WTC11 (cell line): ENCODE data around the gene RNASEL. TPM values are rescaled to one million over a fixed set of nuclear protein-coding genes. Genes with fewer than 3 reads are reported as not detected.

Experiments used
- ATAC-seq: fragments of 200-7000 bp; cut with Tn5 transposase; 2 replicates; pipeline ENCODE4 v1.10.0; 2021; ENCODE audit warnings: mild to moderate bottlenecking, moderate library complexity
- CTCF ChIA-PET: fragments of 300-600 bp; sonication (Branson Sonifier 250); formaldehyde crosslinking; loops from one replicate; lab custom pipeline; 2021; ENCODE audit warnings: antibody characterized with exemption; lab: Charles Lee
- POLR2A ChIA-PET: fragments of 350-600 bp; sonication (Branson Sonifier 250); formaldehyde crosslinking; loops from one replicate; lab custom pipeline; 2021; ENCODE audit warnings: antibody characterized with exemption; lab: Charles Lee
- DNase-seq: peaks from one replicate; pipeline ENCODE4 v3.0.0; 2021; ENCODE audit warnings: low spot score
- H3K27ac Mint-ChIP-seq: 2 replicates; pipeline ENCODE4 v1.8.0; 2021; ENCODE audit warnings: mixed read lengths
- H3K27me3 Mint-ChIP-seq: 2 replicates; pipeline ENCODE4 v1.8.0; 2021; ENCODE audit warnings: low read depth, mild to moderate bottlenecking, moderate library complexity, mixed read lengths
- H3K36me3 Mint-ChIP-seq: 2 replicates; pipeline ENCODE4 v1.8.0; 2021; ENCODE audit warnings: mixed read lengths
- H3K4me1 Mint-ChIP-seq: 2 replicates; pipeline ENCODE4 v1.8.0; 2022; ENCODE audit warnings: mixed read lengths
- H3K4me3 Mint-ChIP-seq: 2 replicates; pipeline ENCODE4 v1.8.0; 2021; ENCODE audit warnings: mild to moderate bottlenecking, moderate library complexity, mixed read lengths
- H3K9me3 Mint-ChIP-seq: 2 replicates; pipeline ENCODE4 v1.8.0; 2021; ENCODE audit warnings: mixed read lengths
- ARID4B ChIP-seq: sonication (generic); formaldehyde crosslinking; IDR thresholded peaks from 2 replicates; pipeline ENCODE4 v1.8.0; 2023; ENCODE audit warnings: missing genetic modification reagents, mild to moderate bottlenecking, borderline replicate concordance
- CREB1 ChIP-seq: sonication (generic); formaldehyde crosslinking; IDR thresholded peaks from 2 replicates; pipeline ENCODE4 v1.8.0; 2023; ENCODE audit warnings: mild to moderate bottlenecking, missing genetic modification reagents
- CREM ChIP-seq: sonication (generic); formaldehyde crosslinking; IDR thresholded peaks from 2 replicates; pipeline ENCODE4 v1.8.1; 2022; ENCODE audit warnings: mild to moderate bottlenecking, missing genetic modification reagents, moderate library complexity
- E2F1 ChIP-seq: sonication (generic); formaldehyde crosslinking; IDR thresholded peaks from 2 replicates; pipeline ENCODE4 v1.8.0; 2022; ENCODE audit warnings: mild to moderate bottlenecking, missing genetic modification reagents
- E2F5 ChIP-seq: sonication (generic); formaldehyde crosslinking; IDR thresholded peaks from 2 replicates; pipeline ENCODE4 v1.8.1; 2022; ENCODE audit warnings: mild to moderate bottlenecking, moderate library complexity, missing genetic modification reagents
- FOXK1 ChIP-seq: sonication (generic); formaldehyde crosslinking; IDR thresholded peaks from 2 replicates; pipeline ENCODE4 v1.8.0; 2022; ENCODE audit warnings: mild to moderate bottlenecking, moderate library complexity, missing genetic modification reagents
- FOXP1 ChIP-seq: sonication (generic); formaldehyde crosslinking; IDR thresholded peaks from 2 replicates; pipeline ENCODE4 v1.8.0; 2022; ENCODE audit warnings: missing genetic modification reagents, mild to moderate bottlenecking, moderate library complexity, borderline replicate concordance
- GTF2I ChIP-seq: fragments of 250-450 bp; sonication (Bioruptor Pico); conservative IDR thresholded peaks from 2 replicates; pipeline ENCODE4 v1.4.0; 2021; ENCODE audit warnings: mild to moderate bottlenecking
- JUN ChIP-seq: sonication (generic); formaldehyde crosslinking; IDR thresholded peaks from 2 replicates; pipeline ENCODE4 v1.8.0; 2023; ENCODE audit warnings: mild to moderate bottlenecking, missing genetic modification reagents
- NFATC4 ChIP-seq: fragments of 250-450 bp; sonication (Bioruptor Pico); IDR thresholded peaks from 2 replicates; pipeline ENCODE4 v1.9.0; 2021; ENCODE audit warnings: mild to moderate bottlenecking
- SMAD3 ChIP-seq: sonication (generic); formaldehyde crosslinking; IDR thresholded peaks from 2 replicates; pipeline ENCODE4 v1.8.0; 2022; ENCODE audit warnings: missing genetic modification reagents, mild to moderate bottlenecking, borderline replicate concordance
- STAT6 ChIP-seq: sonication (generic); formaldehyde crosslinking; conservative IDR thresholded peaks from 2 replicates; pipeline ENCODE4 v1.8.1; 2023; ENCODE audit warnings: mild to moderate bottlenecking, low read depth, missing genetic modification reagents, moderate library complexity
- TEAD1 ChIP-seq: sonication (generic); formaldehyde crosslinking; IDR thresholded peaks from 2 replicates; pipeline ENCODE4 v1.8.0; 2022; ENCODE audit warnings: mild to moderate bottlenecking, missing genetic modification reagents
- USF2 ChIP-seq: sonication (generic); formaldehyde crosslinking; IDR thresholded peaks from 2 replicates; pipeline ENCODE4 v1.8.1; 2023; ENCODE audit warnings: mild to moderate bottlenecking, missing genetic modification reagents, moderate library complexity
- ZBTB43 ChIP-seq: sonication (generic); formaldehyde crosslinking; IDR thresholded peaks from 2 replicates; pipeline ENCODE4 v1.8.1; 2023; ENCODE audit warnings: mild to moderate bottlenecking, missing genetic modification reagents
- ZNF138 ChIP-seq: sonication (generic); formaldehyde crosslinking; conservative IDR thresholded peaks from 2 replicates; pipeline ENCODE4 v1.8.1; 2022; ENCODE audit warnings: mild to moderate bottlenecking, moderate library complexity, missing genetic modification reagents
- ZNF219 ChIP-seq: sonication (generic); formaldehyde crosslinking; IDR thresholded peaks from 2 replicates; pipeline ENCODE4 v1.8.0; 2023; ENCODE audit warnings: missing genetic modification reagents, mild to moderate bottlenecking, borderline replicate concordance
- ZNF317 ChIP-seq: sonication (generic); formaldehyde crosslinking; IDR thresholded peaks from 2 replicates; pipeline ENCODE4 v1.8.1; 2023; ENCODE audit warnings: low read depth, mild to moderate bottlenecking, moderate library complexity, missing genetic modification reagents, borderline replicate concordance
- total RNA-seq: library from RNA; stranded (reverse); gene quantifications from 3 replicates; pipeline ENCODE4 v1.2.3, GENCODE V29; 2021

RNASEL gene
- total RNA-seq, 1 experiment from 2014 or later, result 0.77 TPM

GRCh38 chr1:182615468-182616129 is 26.5 kb upstream of the RNASEL start (continued):
- TF ChIP-seq SMAD3 (CRISPR knock-in tag), result no peak
- TF ChIP-seq, all 79 proteins: peak for 0

GRCh38 chr1:182614796-182615454 is 25.9 kb upstream of the RNASEL start:
- peak; percentile 55 for DNase-seq
- Mint-ChIP-seq H3K4me1 (peaks cover 81% of the 10 kb centered on the region), H3K27ac (peak overlapping the region; percentile 86), H3K27me3 (peaks cover 67% of the 10 kb centered on the region), H3K36me3 (no peaks in the 10 kb centered on the region), H3K9me3 (no peaks in the 10 kb centered on the region), H3K4me3 (peak overlapping the region; percentile 71)
- CTCF ChIA-PET, result interaction anchor here (0.7 to 6.3 kb wide), 9 partner anchors 11 to 171 kb away, joined by 3 to 84 read pairs (median 4); partner anchors contain the start of gene RGS16
- POLR2A ChIA-PET, result interaction anchor here (0.5 to 1.9 kb wide), 9 partner anchors 8 to 410 kb away, joined by 3 to 7 read pairs (median 3); partner anchors contain the start of gene RGS16
- peak; percentile 24 for ATAC-seq
- TF ChIP-seq ZBTB43 (CRISPR knock-in tag) (no peak), ZNF317 (peak; percentile 77), JUN (CRISPR knock-in tag) (peak; percentile 74; the same call in 1 of the 2 replicates), FOXP1 (peak; percentile 30; the same call in 1 of the 2 replicates), TEAD1 (CRISPR knock-in tag) (0 out of 2 replicates have a peak, but pooled peaks have one; percentile 38), CREB1 (no peak), GTF2I (CRISPR knock-in tag) (no peak), E2F1 (no peak), ZNF138 (CRISPR knock-in tag) (no peak), ARID4B (peak; percentile 73), USF2 (CRISPR knock-in tag) (no peak), ZNF219 (CRISPR knock-in tag) (0 out of 2 replicates have a peak, but pooled peaks have one; percentile 50), STAT6 (CRISPR knock-in tag) (no peak), CREM (peak; percentile 40; the same call in 1 of the 2 replicates), E2F5 (CRISPR knock-in tag) (0 out of 2 replicates have a peak, but pooled peaks have one; percentile 16), FOXK1 (CRISPR knock-in tag) (peak; percentile 59; the same call in 1 of the 2 replicates), NFATC4 (no peak)
